ENCODE measurements around the gene AKR7A2.

GRCh38 chr1:19309123-19309813 is 2.7 kb downstream of the AKR7A2 start:
- no peak for TF ChIP-seq CTCF (IDR thresholded peaks at IDR 0.05; ENCODE audit: insufficient read depth, low read length, poor library complexity, severe bottlenecking)
- TF ChIP-seq EZH2phosphoT487 (conservative IDR thresholded peaks at IDR 0.05; ENCODE audit: low read length), result no peak
